Breast epithelium (tissue), 3 donors: ENCODE results near the gene ERGIC3.

Experiments
- CTCF ChIP-seq, 3 donors: fragments of 450-650 bp; IDR thresholded peaks; one replicate each; pipeline ENCODE4 v1.5.1; 2016 to 2017; ENCODE audit warnings: antibody characterized with exemption in 3 of 3, mild to moderate bottlenecking in 3 of 3, moderate library complexity in 3 of 3
- POLR2A ChIP-seq: fragments of 450-650 bp; IDR thresholded peaks from one replicate; pipeline ENCODE4 v1.6.1; 2016; ENCODE audit warnings: antibody characterized with exemption, mild to moderate bottlenecking, moderate library complexity

DNA sequence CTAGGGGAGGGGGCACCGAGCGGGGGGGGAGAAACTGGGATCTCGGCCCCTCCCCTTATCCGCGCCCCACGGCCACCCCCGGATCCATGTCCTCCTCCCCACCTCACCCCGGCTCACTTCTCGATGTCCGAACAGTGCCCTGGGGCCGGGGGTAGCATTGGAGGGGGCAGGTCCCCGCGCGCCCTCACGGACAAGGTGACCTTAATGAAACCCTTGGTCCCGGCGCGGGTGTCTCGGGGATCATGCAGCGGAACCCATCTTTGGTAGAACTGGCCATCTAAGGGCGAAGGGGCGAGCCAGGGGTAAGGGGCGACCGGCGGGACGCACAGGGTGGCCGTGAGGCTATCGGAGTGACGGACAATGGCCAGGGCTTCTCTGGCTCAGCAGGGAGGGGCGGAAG is 60.1 kb downstream of the ERGIC3 start:
- TF ChIP-seq POLR2A (no peak), CTCF (IDR thresholded peaks at IDR 0.05) (no peak)
